HepG2 (cell line): ENCODE data around the gene ZBTB22. TPM values are rescaled to one million over a fixed set of nuclear protein-coding genes. Genes with fewer than 3 reads are reported as not detected.
A peak's percentile ranks its signal among the peaks of the same experiment; 100 is the strongest.

Experiments used
- ADNP ChIP-seq: sonication (generic); formaldehyde crosslinking; IDR thresholded peaks from 2 replicates; pipeline ENCODE4 v1.4.0; 2020; ENCODE audit warnings: missing genetic modification reagents
- AKAP8 ChIP-seq: sonication (generic); formaldehyde crosslinking; IDR thresholded peaks from 2 replicates; pipeline ENCODE4 v1.5.1; 2020; ENCODE audit warnings: mild to moderate bottlenecking, missing genetic modification reagents
- HOXA9 ChIP-seq: sonication (generic); formaldehyde crosslinking; IDR thresholded peaks from 2 replicates; pipeline ENCODE4 v1.8.1; 2022; ENCODE audit warnings: missing genetic modification reagents, mild to moderate bottlenecking, moderate library complexity, borderline replicate concordance
- KAT8 ChIP-seq: IDR thresholded peaks from 2 replicates; pipeline ENCODE4 v1.6.1; 2016; ENCODE audit warnings: missing genetic modification reagents, missing compliant biosample characterization
- KDM6A ChIP-seq: IDR thresholded peaks from 2 replicates; pipeline ENCODE4 v1.6.1; 2016; ENCODE audit warnings: low read depth
- NFIC ChIP-seq: IDR thresholded peaks from 2 replicates; pipeline ENCODE4 v1.6.1; 2012; ENCODE audit warnings: mild to moderate bottlenecking, low read length, inconsistent platforms
- POLR2AphosphoS2 ChIP-seq: IDR thresholded peaks from 2 replicates; pipeline ENCODE4 v1.6.1; 2011; ENCODE audit warnings: low read depth, low read length, improper control_type of control experiment
- RBM22 ChIP-seq: fragments of 200-400 bp; formaldehyde crosslinking; optimal IDR thresholded peaks from 2 replicates; pipeline ENCODE3; 2017; ENCODE audit warnings: mild to moderate bottlenecking, low read length, moderate library complexity
- SATB2 ChIP-seq: sonication (generic); formaldehyde crosslinking; IDR thresholded peaks from 2 replicates; pipeline ENCODE4 v1.5.0; 2020; ENCODE audit warnings: missing genetic modification reagents
- SIX4 ChIP-seq: sonication (generic); formaldehyde crosslinking; IDR thresholded peaks from 2 replicates; pipeline ENCODE4 v1.4.0; 2020; ENCODE audit warnings: missing genetic modification reagents
- SRSF4 ChIP-seq: fragments of 200-400 bp; formaldehyde crosslinking; IDR thresholded peaks from one replicate; pipeline ENCODE4 v1.6.1; 2018; ENCODE audit warnings: mild to moderate bottlenecking, low read depth, low read length, moderate library complexity; ENCODE audit not compliant: poor library complexity, severe bottlenecking
- TEAD3 ChIP-seq: optimal IDR thresholded peaks from 2 replicates; pipeline ENCODE3; 2016; ENCODE audit warnings: borderline replicate concordance
- TFDP1 ChIP-seq: IDR thresholded peaks from 2 replicates; pipeline ENCODE4 v1.6.1; 2016; ENCODE audit warnings: missing compliant biosample characterization, missing genetic modification reagents, borderline replicate concordance
- ZFP36L2 ChIP-seq: sonication (generic); formaldehyde crosslinking; IDR thresholded peaks from 2 replicates; pipeline ENCODE4 v1.4.0; 2020; ENCODE audit warnings: missing genetic modification reagents
- ZMYM4 ChIP-seq: sonication (generic); formaldehyde crosslinking; IDR thresholded peaks from 2 replicates; pipeline ENCODE4 v1.8.1; 2023; ENCODE audit warnings: mild to moderate bottlenecking, missing genetic modification reagents
- ZNF350 ChIP-seq: sonication (generic); formaldehyde crosslinking; IDR thresholded peaks from 2 replicates; pipeline ENCODE4 v1.4.0; 2020; ENCODE audit warnings: mild to moderate bottlenecking, low read depth, missing genetic modification reagents, borderline replicate concordance
- ZNF496 ChIP-seq: sonication (generic); formaldehyde crosslinking; IDR thresholded peaks from 2 replicates; pipeline ENCODE4 v1.8.1; 2023; ENCODE audit warnings: mild to moderate bottlenecking, moderate library complexity, missing genetic modification reagents; ENCODE audit not compliant: insufficient replicate concordance
- ZNF512B ChIP-seq: sonication (generic); formaldehyde crosslinking; IDR thresholded peaks from 2 replicates; pipeline ENCODE4 v1.5.1; 2020; ENCODE audit warnings: missing genetic modification reagents, mild to moderate bottlenecking, borderline replicate concordance
- ZNF557 ChIP-seq: sonication (generic); formaldehyde crosslinking; IDR thresholded peaks from 2 replicates; pipeline ENCODE4 v1.4.0; 2020; ENCODE audit warnings: missing genetic modification reagents
- ZNF776 ChIP-seq: sonication (generic); formaldehyde crosslinking; IDR thresholded peaks from 2 replicates; pipeline ENCODE4 v1.4.0; 2020; ENCODE audit warnings: mild to moderate bottlenecking, missing genetic modification reagents
- ZNF780A ChIP-seq: sonication (generic); formaldehyde crosslinking; IDR thresholded peaks from 2 replicates; pipeline ENCODE4 v1.8.0; 2022; ENCODE audit warnings: mild to moderate bottlenecking, missing genetic modification reagents, moderate library complexity
- ZNF800 ChIP-seq: sonication (generic); formaldehyde crosslinking; IDR thresholded peaks from 2 replicates; pipeline ENCODE4 v1.4.0; 2020; ENCODE audit warnings: missing genetic modification reagents
- ZNF878 ChIP-seq: sonication (generic); formaldehyde crosslinking; IDR thresholded peaks from 2 replicates; pipeline ENCODE4 v1.8.1; 2023; ENCODE audit warnings: mild to moderate bottlenecking, missing genetic modification reagents, moderate library complexity
- polyA plus RNA-seq, 8 experiments: library from polyadenylated mRNA; depleted of rRNA in 3 of 8; stranded (reverse) in 7 of 8; unstranded in 1 of 8; fragments of >200 nt; fragmentation: Illumina TruSeq in 4 of 8; extraction: Trizol in 4 of 8; gene quantifications; 2 replicates each; pipeline versions ENCODE4 v1.2.1 to v1.2.3, GENCODE V29; 2011 to 2016; ENCODE audit warnings: low read depth in 4 of 8, missing spikeins in 1 of 8, mixed read lengths in 1 of 8; ENCODE audit not compliant: insufficient read depth in 1 of 8
- total RNA-seq, 5 experiments: library from RNA; depleted of rRNA; stranded (reverse); fragments of >200 nt; fragmentation: Illumina TruSeq; extraction: Trizol; gene quantifications; 2 replicates each; pipeline ENCODE4 v1.2.3, GENCODE V29; 2016; ENCODE audit warnings: low read depth in 1 of 5

The ZBTB22 gene
- total and polyA plus RNA-seq, 2 of the 13 experiments (the other 11 are each of a cell fraction or from before 2014, with no cell fraction given) = 8.0 to 10.6 TPM

GRCh38 chr6:33313709-33314514, 3.6 kb downstream of the ZBTB22 start, which contains the start of gene TAPBP (continued):
- TF ChIP-seq ZNF512B = no peak
- 0 out of 2 replicates have a peak, but pooled peaks have one; percentile 5 for TF ChIP-seq ZNF350 (CRISPR knock-in tag)
- peak; percentile 59 for TF ChIP-seq TEAD3
- TF ChIP-seq ZNF780A (CRISPR knock-in tag) = no peak
- no peak; the same call in 1 of the 2 replicates for TF ChIP-seq ZNF878 (CRISPR knock-in tag)
- no peak for TF ChIP-seq KDM6A
- no peak for TF ChIP-seq SIX4 (CRISPR knock-in tag)
- TF ChIP-seq TFDP1 = no peak
- peak; percentile 28; the same call in 1 of the 2 replicates for TF ChIP-seq ZNF776
- no peak for TF ChIP-seq SRSF4
- no peak for TF ChIP-seq ZNF496
- no peak for TF ChIP-seq HOXA9 (CRISPR knock-in tag)
- no peak for TF ChIP-seq NFIC
- no peak for TF ChIP-seq ADNP
- no peak for TF ChIP-seq POLR2AphosphoS2
- TF ChIP-seq KAT8 (CRISPR knock-in tag) = peak; percentile 48; the same call in 1 of the 2 replicates
- TF ChIP-seq ZFP36L2 (CRISPR knock-in tag) = 0 out of 2 replicates have a peak, but pooled peaks have one; percentile 47
- peak; percentile 20; the same call in 1 of the 2 replicates for TF ChIP-seq ZMYM4 (CRISPR knock-in tag)
- TF ChIP-seq ZNF800 (CRISPR knock-in tag) = no peak
- TF ChIP-seq RBM22 = no peak
- TF ChIP-seq AKAP8 (CRISPR knock-in tag) = 0 out of 2 replicates have a peak, but pooled peaks have one; percentile 19
- no peak for TF ChIP-seq SATB2 (CRISPR knock-in tag)
- no peak for TF ChIP-seq ZNF557 (CRISPR knock-in tag)
